Astrocyte (in vitro differentiated cells and primary cell): ENCODE data around the gene RPL35A. TPM values are rescaled to one million over a fixed set of nuclear protein-coding genes. Genes with fewer than 3 reads are reported as not detected.
A peak's percentile ranks its signal among the peaks of the same experiment; 100 is the strongest.

Source experiments
- DNase-seq: peaks from one replicate; pipeline ENCODE4 v3.0.0-alpha.2; 2010; ENCODE audit warnings: low read depth
- FAIRE-seq: peaks from 2 replicates; lab custom pipeline; 2011; peaks lifted over from hg19 to GRCh38; lab: Jason Lieb, UNC
- H2AFZ ChIP-seq: 2 replicates; pipeline ENCODE4 v1.6.0; 2012; ENCODE audit warnings: low read depth, low read length, inconsistent platforms
- H3K27ac ChIP-seq: 2 replicates; pipeline ENCODE4 v1.5.1; 2011; ENCODE audit warnings: low read depth, low read length, inconsistent platforms
- H3K27me3 ChIP-seq: 2 replicates; pipeline ENCODE4 v1.6.0; 2011; ENCODE audit warnings: low read length, inconsistent platforms; ENCODE audit not compliant: insufficient read depth
- H3K36me3 ChIP-seq: 2 replicates; pipeline ENCODE4 v1.5.1; 2011; ENCODE audit warnings: low read length, inconsistent platforms; ENCODE audit not compliant: insufficient read depth
- H3K4me1 ChIP-seq: 2 replicates; pipeline ENCODE4 v1.5.1; 2011; ENCODE audit warnings: low read length, inconsistent platforms; ENCODE audit not compliant: insufficient read depth
- H3K4me2 ChIP-seq: 2 replicates; pipeline ENCODE4 v1.6.0; 2012; ENCODE audit warnings: low read length, inconsistent platforms
- H3K4me3 ChIP-seq: 2 replicates; pipeline ENCODE4 v1.5.1; 2011; ENCODE audit warnings: low read depth, mild to moderate bottlenecking, low read length, inconsistent platforms; ENCODE audit not compliant: insufficient read depth
- H3K79me2 ChIP-seq: 2 replicates; pipeline ENCODE4 v1.6.0; 2012; ENCODE audit warnings: mild to moderate bottlenecking, low read length, inconsistent platforms; ENCODE audit not compliant: insufficient read depth
- H3K9ac ChIP-seq: 2 replicates; pipeline ENCODE4 v1.6.0; 2012; ENCODE audit warnings: mild to moderate bottlenecking, low read length, inconsistent platforms
- H3K9me3 ChIP-seq: 2 replicates; pipeline ENCODE4 v1.5.1; 2012; ENCODE audit warnings: low read depth, mild to moderate bottlenecking, low read length, inconsistent platforms; ENCODE audit not compliant: insufficient read depth
- H4K20me1 ChIP-seq: 2 replicates; pipeline ENCODE4 v1.6.0; 2012; ENCODE audit warnings: low read length, inconsistent platforms; ENCODE audit not compliant: insufficient read depth
- H3K27ac Mint-ChIP-seq: one replicate; pipeline ENCODE4 v1.8.0; 2021; ENCODE audit warnings: mild to moderate bottlenecking, mixed read lengths; ENCODE audit not compliant: unreplicated experiment
- H3K27me3 Mint-ChIP-seq: one replicate; pipeline ENCODE4 v1.8.0; 2021; ENCODE audit warnings: low read depth, mixed read lengths; ENCODE audit not compliant: unreplicated experiment
- H3K36me3 Mint-ChIP-seq: one replicate; pipeline ENCODE4 v1.8.0; 2021; ENCODE audit warnings: low read depth, mixed read lengths; ENCODE audit not compliant: unreplicated experiment
- H3K4me1 Mint-ChIP-seq: one replicate; pipeline ENCODE4 v1.8.0; 2021; ENCODE audit warnings: low read depth, mixed read lengths; ENCODE audit not compliant: unreplicated experiment
- H3K4me3 Mint-ChIP-seq: one replicate; pipeline ENCODE4 v1.8.0; 2021; ENCODE audit warnings: mild to moderate bottlenecking, moderate library complexity, mixed read lengths; ENCODE audit not compliant: unreplicated experiment
- H3K9me3 Mint-ChIP-seq: one replicate; pipeline ENCODE4 v1.8.0; 2021; ENCODE audit warnings: mild to moderate bottlenecking, mixed read lengths; ENCODE audit not compliant: unreplicated experiment
- CTCF ChIP-seq: IDR thresholded peaks from 2 replicates; pipeline ENCODE4 v1.5.1; 2011; ENCODE audit warnings: low read depth, mild to moderate bottlenecking, inconsistent platforms, low read length, moderate library complexity; ENCODE audit not compliant: insufficient read depth
- EZH2 ChIP-seq: IDR thresholded peaks from 2 replicates; pipeline ENCODE4 v1.6.1; 2012; ENCODE audit warnings: mild to moderate bottlenecking, low read length, inconsistent platforms; ENCODE audit not compliant: insufficient read depth
- total RNA-seq: library from RNA; stranded (reverse); gene quantifications from 2 replicates; pipeline ENCODE4 v1.2.1, GENCODE V29; 2021

The RPL35A gene
- total RNA-seq, 1 donor from 2014 or later, result 1,031 TPM

- no peaks in the 10 kb centered on the region for H3K9me3 Mint-ChIP-seq
- H3K4me3 ChIP-seq, result peak overlapping the region; percentile 94
- H3K27ac ChIP-seq, result peak overlapping the region; percentile 94
- H3K36me3 ChIP-seq, result peaks cover 29% of the 10 kb centered on the region
- peaks cover 21% of the 10 kb centered on the region for H3K36me3 Mint-ChIP-seq
- peaks cover 40% of the 10 kb centered on the region for H4K20me1 ChIP-seq
- H2AFZ ChIP-seq, result peak overlapping the region; percentile 57
- no peaks in the 10 kb centered on the region for H3K27me3 ChIP-seq
- peak overlapping the region; percentile 96 for H3K9ac ChIP-seq
- H3K4me1 Mint-ChIP-seq, result peaks cover 12% of the 10 kb centered on the region
- H3K4me1 ChIP-seq, result peaks cover 34% of the 10 kb centered on the region
- no peaks in the 10 kb centered on the region for H3K9me3 ChIP-seq
- H3K27ac Mint-ChIP-seq, result peak overlapping the region; percentile 99
- H3K27me3 Mint-ChIP-seq, result no peaks in the 10 kb centered on the region
- TF ChIP-seq CTCF (no peak), EZH2 (no peak)
- peak overlapping the region; percentile 90 for H3K4me2 ChIP-seq
- no peak for FAIRE-seq
- peaks cover 43% of the 10 kb centered on the region for H3K79me2 ChIP-seq
- no peak for DNase-seq
- peak overlapping the region; percentile 99 for H3K4me3 Mint-ChIP-seq
Observed at GRCh38 chr3:197949191-197949777, 706 bp upstream of the RPL35A start.

GRCh38 chr3:197950677-197951061 is 679 bp downstream of the RPL35A start:
- H3K79me2 ChIP-seq, result peaks cover 56% of the 10 kb centered on the region
- peaks cover 38% of the 10 kb centered on the region for H3K4me1 ChIP-seq
- DNase-seq, result no peak
- peak overlapping the region; percentile 99 for H3K27ac Mint-ChIP-seq
- H2AFZ ChIP-seq, result no peak overlapping the region
- H3K4me2 ChIP-seq, result peak overlapping the region; percentile 90
- peak overlapping the region; percentile 94 for H3K4me3 ChIP-seq
- peaks cover 27% of the 10 kb centered on the region for H3K36me3 Mint-ChIP-seq
- peaks cover 19% of the 10 kb centered on the region for H3K4me1 Mint-ChIP-seq
- peak overlapping the region; percentile 96 for H3K9ac ChIP-seq
- FAIRE-seq, result no peak
- no peaks in the 10 kb centered on the region for H3K9me3 Mint-ChIP-seq
- peak overlapping the region; percentile 99 for H3K4me3 Mint-ChIP-seq
- no peaks in the 10 kb centered on the region for H3K9me3 ChIP-seq
- H3K27me3 ChIP-seq, result no peaks in the 10 kb centered on the region
- peak overlapping the region; percentile 94 for H3K27ac ChIP-seq
- peaks cover 53% of the 10 kb centered on the region for H4K20me1 ChIP-seq
- peaks cover 42% of the 10 kb centered on the region for H3K36me3 ChIP-seq
- H3K27me3 Mint-ChIP-seq, result no peaks in the 10 kb centered on the region
- TF ChIP-seq EZH2 (no peak), CTCF (no peak)

- Histone ChIP-seq H3K27me3 (no peaks in the 10 kb centered on the region), H2AFZ (no peak overlapping the region), H4K20me1 (peaks cover 62% of the 10 kb centered on the region), H3K27ac (peak overlapping the region; percentile 94), H3K79me2 (peaks cover 60% of the 10 kb centered on the region), H3K9ac (peak overlapping the region; percentile 96), H3K4me2 (peak overlapping the region; percentile 90), H3K36me3 (peaks cover 50% of the 10 kb centered on the region), H3K4me1 (peaks cover 41% of the 10 kb centered on the region), H3K9me3 (no peaks in the 10 kb centered on the region), H3K4me3 (peak overlapping the region; percentile 94)
- H3K4me3 Mint-ChIP-seq, result peak overlapping the region; percentile 99
- peak overlapping the region; percentile 99 for H3K27ac Mint-ChIP-seq
- H3K4me1 Mint-ChIP-seq, result peaks cover 22% of the 10 kb centered on the region
- TF ChIP-seq CTCF (no peak), EZH2 (no peak)
- H3K9me3 Mint-ChIP-seq, result no peaks in the 10 kb centered on the region
- no peak for DNase-seq
- no peak for FAIRE-seq
- H3K36me3 Mint-ChIP-seq, result peaks cover 32% of the 10 kb centered on the region
- H3K27me3 Mint-ChIP-seq, result no peaks in the 10 kb centered on the region
Observed at GRCh38 chr3:197951392-197951990, 1.5 kb downstream of the RPL35A start.
